Neuronal stem cell (in vitro differentiated cells): ENCODE results near the gene MMP26.

Experiments used
- DNase-seq: peaks from one replicate; pipeline ENCODE4 v3.0.0-alpha.2; 2013; ENCODE audit warnings: low spot score
- H2AFZ ChIP-seq: one replicate; pipeline ENCODE4 v1.6.1; 2013; ENCODE audit warnings: mild to moderate bottlenecking, low read length, inconsistent platforms
- H2AK5ac ChIP-seq: 2 replicates; pipeline ENCODE4 v1.6.1; 2013; ENCODE audit warnings: low read depth, mild to moderate bottlenecking, inconsistent platforms, low read length, moderate library complexity, mixed read lengths
- H2BK120ac ChIP-seq: 2 replicates; pipeline ENCODE4 v1.6.1; 2013; ENCODE audit warnings: low read depth, mild to moderate bottlenecking, inconsistent platforms, low read length, moderate library complexity, mixed read lengths
- H2BK12ac ChIP-seq: one replicate; pipeline ENCODE4 v1.6.1; 2013; ENCODE audit warnings: low read length, inconsistent platforms
- H2BK15ac ChIP-seq: 2 replicates; pipeline ENCODE4 v1.6.1; 2013; ENCODE audit warnings: mild to moderate bottlenecking, low read length, inconsistent platforms, mixed read lengths
- H2BK5ac ChIP-seq: one replicate; pipeline ENCODE4 v1.6.1; 2013; ENCODE audit warnings: inconsistent platforms, mild to moderate bottlenecking, low read length, moderate library complexity
- H3K14ac ChIP-seq: one replicate; pipeline ENCODE4 v1.6.1; 2013; ENCODE audit warnings: low read length, inconsistent platforms
- H3K18ac ChIP-seq: 2 replicates; pipeline ENCODE4 v1.6.1; 2013; ENCODE audit warnings: low read length, inconsistent platforms
- H3K23ac ChIP-seq: 2 replicates; pipeline ENCODE4 v1.6.1; 2013; ENCODE audit warnings: low read depth, mild to moderate bottlenecking, mixed read lengths, low read length, inconsistent platforms; ENCODE audit not compliant: poor library complexity
- H3K27ac ChIP-seq: replicated peaks from 3 replicates; pipeline ENCODE4 v1.5.1; 2013; ENCODE audit warnings: low read length, inconsistent platforms
- H3K27me3 ChIP-seq, 3 experiments: 2 replicates each; pipeline ENCODE4 v1.6.1; 2013; ENCODE audit warnings: low read length in 3 of 3, mild to moderate bottlenecking in 2 of 3, inconsistent platforms in 1 of 3, low read depth in 1 of 3, mixed read lengths in 1 of 3, moderate library complexity in 1 of 3; ENCODE audit not compliant: control insufficient read depth in 3 of 3, insufficient read depth in 3 of 3
- H3K36me3 ChIP-seq, 2 donors: replicated peaks in 1 of 2; 2 replicates each; pipeline ENCODE4 v1.6.1; 2013; ENCODE audit warnings: low read length in 2 of 2; ENCODE audit not compliant: control insufficient read depth in 2 of 2, insufficient read depth in 2 of 2
- H3K4ac ChIP-seq: 2 replicates; pipeline ENCODE4 v1.6.1; 2013; ENCODE audit warnings: inconsistent platforms, mild to moderate bottlenecking, low read length, moderate library complexity
- H3K4me1 ChIP-seq, 2 donors: 1 replicate in 1 of 2; 2 replicates in 1 of 2; pipeline ENCODE4 v1.6.1; 2013; ENCODE audit warnings: low read length in 2 of 2, low read depth in 1 of 2; ENCODE audit not compliant: control insufficient read depth in 2 of 2, insufficient read depth in 1 of 2
- H3K4me2 ChIP-seq: one replicate; pipeline ENCODE4 v1.6.1; 2013; ENCODE audit warnings: mild to moderate bottlenecking, low read length, inconsistent platforms; ENCODE audit not compliant: insufficient read depth, poor library complexity, severe bottlenecking
- H3K4me3 ChIP-seq, 2 donors: 2 replicates each; pipeline ENCODE4 v1.5.1; 2013; ENCODE audit warnings: low read length in 2 of 2, mild to moderate bottlenecking in 2 of 2, inconsistent platforms in 1 of 2, moderate library complexity in 1 of 2
- H3K79me1 ChIP-seq: one replicate; pipeline ENCODE4 v1.6.1; 2013; ENCODE audit warnings: low read depth, mild to moderate bottlenecking, inconsistent platforms, low read length, moderate library complexity
- H3K9ac ChIP-seq: one replicate; pipeline ENCODE4 v1.6.1; 2013; ENCODE audit warnings: mild to moderate bottlenecking, low read depth, low read length, inconsistent platforms; ENCODE audit not compliant: poor library complexity
- H3K9me3 ChIP-seq, 2 donors: replicated peaks in 1 of 2; 2 replicates each; pipeline versions ENCODE3 to v1.6.1; 2013; ENCODE audit warnings: low read length in 2 of 2, mild to moderate bottlenecking in 2 of 2, inconsistent platforms in 1 of 2, low read depth in 1 of 2, mixed read lengths in 1 of 2, moderate library complexity in 1 of 2; ENCODE audit not compliant: control insufficient read depth in 2 of 2, insufficient read depth in 1 of 2
- H4K8ac ChIP-seq: one replicate; pipeline ENCODE4 v1.6.1; 2013; ENCODE audit warnings: low read depth, mild to moderate bottlenecking, inconsistent platforms, low read length, moderate library complexity
- H4K91ac ChIP-seq: one replicate; pipeline ENCODE4 v1.6.1; 2013; ENCODE audit warnings: low read length, low read depth, mild to moderate bottlenecking, inconsistent platforms; ENCODE audit not compliant: poor library complexity
- WGBS, 2 donors: extraction: QIAGEN DNeasy Blood & Tissue Kit; methylation state at CpG; one replicate each; pipeline ENCODE4 v1.1.7; 2013; ENCODE audit warnings: missing lambda C conversion rate in 2 of 2, mixed read lengths in 1 of 2; ENCODE audit not compliant: insufficient read length in 2 of 2, insufficient replicate concordance in 1 of 2; ENCODE audit errors: extremely low coverage in 2 of 2; 5-methylcytosine and 5-hydroxymethylcytosine counted together

MMP26 gene

GRCh38 chr11:4700436-4700820 is 4.2 kb upstream of the MMP26 start:
- Histone ChIP-seq H4K8ac (no peak overlapping the region), H3K18ac (no peak overlapping the region), H2AFZ (no peak overlapping the region), H2BK5ac (no peak overlapping the region), H2BK15ac (no peak overlapping the region), H3K4me2 (no peak overlapping the region), H2BK120ac (no peak overlapping the region), H3K9ac (no peak overlapping the region), H3K4ac (no peak overlapping the region), H3K9me3 (no peaks in the 10 kb centered on the region), H3K36me3 (no peaks in the 10 kb centered on the region), H3K4me1 (peaks cover 0 to 5% of the 10 kb centered on the region in 2 donors), H3K23ac (no peak overlapping the region), H2BK12ac (no peak overlapping the region), H3K4me3 (no peak overlapping the region), H3K27me3 (no peaks in the 10 kb centered on the region), H2AK5ac (no peak overlapping the region), H3K27ac (no peak overlapping the region), H4K91ac (no peak overlapping the region), H3K14ac (no peak overlapping the region), H3K79me1 (no peaks in the 10 kb centered on the region)
- no peak for DNase-seq
- no CpG with 5 or more reads among the region's 1 CpG for WGBS, 2 donors

- no peak overlapping the region for H3K4me2 ChIP-seq
- DNase-seq, result no peak
- H3K18ac ChIP-seq, result no peak overlapping the region
Measured at GRCh38 chr11:4704790-4705334, 278 bp downstream of the MMP26 start.

GRCh38 chr11:4713241-4713640 is 8.7 kb downstream of the MMP26 start:
- Histone ChIP-seq H3K27ac (no peak overlapping the region), H3K36me3 (no peaks in the 10 kb centered on the region), H2AK5ac (no peak overlapping the region), H3K79me1 (no peaks in the 10 kb centered on the region), H3K14ac (no peak overlapping the region), H3K4me2 (no peak overlapping the region), H3K9ac (no peak overlapping the region), H3K4me1 (no peaks in the 10 kb centered on the region), H4K91ac (no peak overlapping the region), H2BK120ac (no peak overlapping the region), H2BK15ac (no peak overlapping the region), H3K27me3 (no peaks in the 10 kb centered on the region), H2BK12ac (no peak overlapping the region), H2AFZ (no peak overlapping the region), H3K4ac (no peak overlapping the region), H3K18ac (no peak overlapping the region), H2BK5ac (no peak overlapping the region), H3K9me3 (no peaks in the 10 kb centered on the region), H4K8ac (no peak overlapping the region), H3K4me3 (no peak overlapping the region), H3K23ac (no peak overlapping the region)
- no peak for DNase-seq
- no CpG with 5 or more reads among the region's 1 CpG for WGBS, 2 donors

More at GRCh38 chr11:4704790-4705334, 278 bp downstream of the MMP26 start:
- no peak overlapping the region for H3K14ac ChIP-seq
- H3K4ac ChIP-seq, result no peak overlapping the region
- H2BK12ac ChIP-seq, result no peak overlapping the region
- H4K8ac ChIP-seq, result no peak overlapping the region
- H3K23ac ChIP-seq, result no peak overlapping the region
- peaks cover 0 to 5% of the 10 kb centered on the region in 2 donors for H3K4me1 ChIP-seq
- no peak overlapping the region for H4K91ac ChIP-seq
- H3K36me3 ChIP-seq, result no peaks in the 10 kb centered on the region
- H2AFZ ChIP-seq, result no peak overlapping the region
- no peak overlapping the region for H3K4me3 ChIP-seq
- no peak overlapping the region for H3K9ac ChIP-seq
- no peak overlapping the region for H2BK15ac ChIP-seq
- no peaks in the 10 kb centered on the region for H3K9me3 ChIP-seq
- WGBS, 2 donors, result no CpG with 5 or more reads among the region's 8 CpGs
- H2AK5ac ChIP-seq, result no peak overlapping the region
- H3K27ac ChIP-seq, result no peak overlapping the region
- no peak overlapping the region for H2BK5ac ChIP-seq
- no peak overlapping the region for H2BK120ac ChIP-seq
- H3K27me3 ChIP-seq, result no peaks in the 10 kb centered on the region
- H3K79me1 ChIP-seq, result no peaks in the 10 kb centered on the region

- no peak overlapping the region for H4K91ac ChIP-seq
- H2BK15ac ChIP-seq, result no peak overlapping the region
- no peaks in the 10 kb centered on the region for H3K9me3 ChIP-seq
- no peak overlapping the region for H2BK5ac ChIP-seq
- no peaks in the 10 kb centered on the region for H3K36me3 ChIP-seq
- no peak overlapping the region for H3K9ac ChIP-seq
- no peaks in the 10 kb centered on the region for H3K4me1 ChIP-seq
- no peak overlapping the region for H3K4me3 ChIP-seq
- no peak for DNase-seq
- H3K79me1 ChIP-seq, result no peaks in the 10 kb centered on the region
- no peaks in the 10 kb centered on the region for H3K27me3 ChIP-seq
- no peak overlapping the region for H2AFZ ChIP-seq
- H3K27ac ChIP-seq, result no peak overlapping the region
- H3K14ac ChIP-seq, result no peak overlapping the region
- H3K4me2 ChIP-seq, result no peak overlapping the region
- no peak overlapping the region for H2BK120ac ChIP-seq
- H3K4ac ChIP-seq, result no peak overlapping the region
- 100% methylated on average over 1 of the region's 5 CpGs; no CpG with 5 or more reads in 1 of the 2 donors for WGBS, 2 donors
- no peak overlapping the region for H3K18ac ChIP-seq
- H4K8ac ChIP-seq, result no peak overlapping the region
- no peak overlapping the region for H2BK12ac ChIP-seq
- H2AK5ac ChIP-seq, result no peak overlapping the region
- no peak overlapping the region for H3K23ac ChIP-seq
Measured at GRCh38 chr11:4714300-4714699, 9.7 kb downstream of the MMP26 start.
